Measurements from ENCODE around the gene NRXN3.

Gene NRXN3

GRCh38 chr14:78131616-78132015, 38.6 kb upstream of the NRXN3 start:
- H3F3A ChIP-seq (ENCODE audit: insufficient read depth): no peaks in the 10 kb centered on the region

GRCh38 chr14:78135450-78135891, 34.7 kb upstream of the NRXN3 start:
- H2AFZ ChIP-seq (ENCODE audit: low read depth, low read length, severe bottlenecking): no peak overlapping the region
- no peaks in the 10 kb centered on the region for H3K36me3 ChIP-seq (ENCODE audit: low read length)
- no peaks in the 10 kb centered on the region for H4K20me1 ChIP-seq (ENCODE audit: low read depth, low read length)
- no peak overlapping the region for H3K9ac ChIP-seq (ENCODE audit: low read length)
- no peak overlapping the region for H3K4me2 ChIP-seq (ENCODE audit: low read depth, low read length, poor library complexity, severe bottlenecking)
- no peaks in the 10 kb centered on the region for H3K27me3 ChIP-seq (ENCODE audit: low read length)
- no peaks in the 10 kb centered on the region for H3K9me3 ChIP-seq (ENCODE audit: insufficient read depth, low read length)
- TF ChIP-seq EZH2phosphoT487 (conservative IDR thresholded peaks at IDR 0.05; ENCODE audit: low read length): no peak
- no peak for TF ChIP-seq CTCF (IDR thresholded peaks at IDR 0.05; ENCODE audit: insufficient read depth, low read length, poor library complexity, severe bottlenecking)
- H3F3A ChIP-seq (ENCODE audit: insufficient read depth): no peaks in the 10 kb centered on the region
- no peaks in the 10 kb centered on the region for H3K9me2 ChIP-seq (replicated peaks; ENCODE audit: insufficient read depth, low read length)
- H3K4me3 ChIP-seq (ENCODE audit: insufficient read depth, low read length, poor library complexity, severe bottlenecking): no peak overlapping the region
- no peaks in the 10 kb centered on the region for H3K79me2 ChIP-seq (ENCODE audit: insufficient read depth, low read length)
- H3K27ac ChIP-seq (ENCODE audit: low read depth, low read length): no peak overlapping the region

More at GRCh38 chr14:78131616-78132015, 38.6 kb upstream of the NRXN3 start:
- Histone ChIP-seq H3K4me2 (ENCODE audit: low read depth, low read length, poor library complexity, severe bottlenecking) (no peak overlapping the region), H4K20me1 (ENCODE audit: low read depth, low read length) (no peaks in the 10 kb centered on the region), H3K27ac (ENCODE audit: low read depth, low read length) (no peak overlapping the region), H3K36me3 (ENCODE audit: low read length) (no peaks in the 10 kb centered on the region), H3K9me2 (replicated peaks; ENCODE audit: insufficient read depth, low read length) (no peaks in the 10 kb centered on the region), H3K9me3 (ENCODE audit: insufficient read depth, low read length) (no peaks in the 10 kb centered on the region), H2AFZ (ENCODE audit: low read depth, low read length, severe bottlenecking) (no peak overlapping the region), H3K27me3 (ENCODE audit: low read length) (no peaks in the 10 kb centered on the region), H3K79me2 (ENCODE audit: insufficient read depth, low read length) (no peaks in the 10 kb centered on the region), H3K4me3 (ENCODE audit: insufficient read depth, low read length, poor library complexity, severe bottlenecking) (no peak overlapping the region), H3K9ac (ENCODE audit: low read length) (no peak overlapping the region)
- TF ChIP-seq EZH2phosphoT487 (conservative IDR thresholded peaks at IDR 0.05; ENCODE audit: low read length) (no peak), CTCF (IDR thresholded peaks at IDR 0.05; ENCODE audit: insufficient read depth, low read length, poor library complexity, severe bottlenecking) (no peak)

- TF ChIP-seq EZH2phosphoT487 (conservative IDR thresholded peaks at IDR 0.05; ENCODE audit: low read length) (no peak), CTCF (IDR thresholded peaks at IDR 0.05; ENCODE audit: insufficient read depth, low read length, poor library complexity, severe bottlenecking) (no peak)
- Histone ChIP-seq H2AFZ (ENCODE audit: low read depth, low read length, severe bottlenecking) (no peak overlapping the region), H3K9ac (ENCODE audit: low read length) (no peak overlapping the region), H3K36me3 (ENCODE audit: low read length) (no peaks in the 10 kb centered on the region), H3F3A (ENCODE audit: insufficient read depth) (no peaks in the 10 kb centered on the region), H3K27ac (ENCODE audit: low read depth, low read length) (no peak overlapping the region), H4K20me1 (ENCODE audit: low read depth, low read length) (no peaks in the 10 kb centered on the region), H3K9me2 (replicated peaks; ENCODE audit: insufficient read depth, low read length) (no peaks in the 10 kb centered on the region), H3K4me2 (ENCODE audit: low read depth, low read length, poor library complexity, severe bottlenecking) (no peak overlapping the region), H3K27me3 (ENCODE audit: low read length) (no peaks in the 10 kb centered on the region), H3K4me3 (ENCODE audit: insufficient read depth, low read length, poor library complexity, severe bottlenecking) (no peak overlapping the region), H3K79me2 (ENCODE audit: insufficient read depth, low read length) (no peaks in the 10 kb centered on the region), H3K9me3 (ENCODE audit: insufficient read depth, low read length) (no peaks in the 10 kb centered on the region)
Measured at GRCh38 chr14:78136695-78137094, 33.5 kb upstream of the NRXN3 start.
